Measurements from ENCODE around the gene MBD1.

DNA sequence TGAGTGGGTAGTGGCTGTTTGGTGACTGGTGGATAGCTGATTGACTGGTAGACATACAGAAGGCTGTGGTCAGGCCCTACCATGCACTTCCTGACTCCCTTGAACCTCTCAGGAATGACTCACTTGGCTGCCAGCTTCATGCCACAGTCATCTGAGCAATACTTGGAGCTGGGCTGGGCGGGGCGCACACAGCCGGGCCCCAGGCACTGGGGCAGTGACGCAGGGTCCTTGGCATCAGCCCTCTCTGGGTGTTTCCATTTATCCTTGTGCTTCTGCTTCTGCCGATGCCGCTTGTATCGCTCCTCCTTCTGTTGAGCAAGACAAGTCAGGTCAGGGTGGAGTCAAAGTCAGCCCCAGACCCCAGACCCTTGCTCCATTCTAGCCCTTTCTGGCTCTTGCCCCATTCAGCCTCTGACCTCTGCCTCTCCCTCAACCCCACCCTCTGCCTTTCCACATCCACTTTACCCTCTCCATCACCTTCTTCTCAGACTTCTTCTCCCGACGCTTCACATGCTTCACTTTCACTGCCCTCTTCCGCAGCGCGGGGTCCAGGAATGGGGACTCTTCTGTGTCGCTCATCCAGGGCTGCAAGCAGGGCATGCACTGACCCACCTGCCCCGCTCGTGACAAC is 3.0 kb upstream of the MBD1 start:
- TF ChIP-seq, protein P1, sequence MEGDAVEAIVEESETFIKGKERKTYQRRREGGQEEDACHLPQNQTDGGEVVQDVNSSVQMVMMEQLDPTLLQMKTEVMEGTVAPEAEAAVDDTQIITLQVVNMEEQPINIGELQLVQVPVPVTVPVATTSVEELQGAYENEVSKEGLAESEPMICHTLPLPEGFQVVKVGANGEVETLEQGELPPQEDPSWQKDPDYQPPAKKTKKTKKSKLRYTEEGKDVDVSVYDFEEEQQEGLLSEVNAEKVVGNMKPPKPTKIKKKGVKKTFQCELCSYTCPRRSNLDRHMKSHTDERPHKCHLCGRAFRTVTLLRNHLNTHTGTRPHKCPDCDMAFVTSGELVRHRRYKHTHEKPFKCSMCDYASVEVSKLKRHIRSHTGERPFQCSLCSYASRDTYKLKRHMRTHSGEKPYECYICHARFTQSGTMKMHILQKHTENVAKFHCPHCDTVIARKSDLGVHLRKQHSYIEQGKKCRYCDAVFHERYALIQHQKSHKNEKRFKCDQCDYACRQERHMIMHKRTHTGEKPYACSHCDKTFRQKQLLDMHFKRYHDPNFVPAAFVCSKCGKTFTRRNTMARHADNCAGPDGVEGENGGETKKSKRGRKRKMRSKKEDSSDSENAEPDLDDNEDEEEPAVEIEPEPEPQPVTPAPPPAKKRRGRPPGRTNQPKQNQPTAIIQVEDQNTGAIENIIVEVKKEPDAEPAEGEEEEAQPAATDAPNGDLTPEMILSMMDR (IDR thresholded peaks at IDR 0.05) = no peak
- no peak for TF ChIP-seq POLR2A (IDR thresholded peaks at IDR 0.05)

All from right lobe of liver (tissue), 4 donors.